Measurements from ENCODE around the gene FFAR1. TPM values are rescaled to one million over a fixed set of nuclear protein-coding genes. Genes with fewer than 3 reads are reported as not detected.

The FFAR1 gene
- total RNA-seq, 1 donor from 2014 or later: not detected

Small RNAs within 50 kb of the gene (microRNA-seq; reads per million reads assigned to microRNA genes)
- gene MIR5196: not detected

Other genes starting within 250 kb of the FFAR1 start
- 24.1 TPM for gene FXYD3, start 232.1 kb upstream of the FFAR1 start, total RNA-seq
- gene LGI4, start 212.8 kb upstream of the FFAR1 start, total RNA-seq: 244 TPM
- 460 TPM for gene FXYD1, start 209.1 kb upstream of the FFAR1 start, total RNA-seq
- 5.5 TPM for gene FXYD7, start 204.6 kb upstream of the FFAR1 start, total RNA-seq
- 92.9 TPM for gene FXYD5, start 193.2 kb upstream of the FFAR1 start, total RNA-seq
- gene FAM187B, start 119.2 kb upstream of the FFAR1 start, total RNA-seq: 0.31 TPM
- gene LSR, start 98.9 kb upstream of the FFAR1 start, total RNA-seq: 9.3 TPM
- 137 TPM for gene USF2, start 78.9 kb upstream of the FFAR1 start, total RNA-seq
- gene HAMP, start 65.4 kb upstream of the FFAR1 start, total RNA-seq: 8.9 TPM
- gene MAG, start 55.7 kb upstream of the FFAR1 start, total RNA-seq: 82.2 TPM
- 23.8 TPM for gene CD22, start 18.7 kb upstream of the FFAR1 start, total RNA-seq
- gene FFAR3, start 10.6 kb downstream of the FFAR1 start, total RNA-seq: 0.76 TPM
- gene GPR42, start 23.2 kb downstream of the FFAR1 start, total RNA-seq: 0.58 TPM
- gene FFAR2, start 100.4 kb downstream of the FFAR1 start, total RNA-seq: 4.5 TPM
- not detected for gene KRTDAP, start 142.6 kb downstream of the FFAR1 start, total RNA-seq
- gene DMKN, start 165.7 kb downstream of the FFAR1 start, total RNA-seq: 26.5 TPM
- gene SBSN, start 180.4 kb downstream of the FFAR1 start, total RNA-seq: not detected
- not detected for gene GAPDHS, start 185.6 kb downstream of the FFAR1 start, total RNA-seq
- 53.9 TPM for gene TMEM147, start 197.7 kb downstream of the FFAR1 start, total RNA-seq
- not detected for gene ATP4A, start 215.8 kb downstream of the FFAR1 start, total RNA-seq
- gene PMIS2, start 238.3 kb downstream of the FFAR1 start, total RNA-seq: not detected